HG02798 (cell line): ENCODE data around the gene CFDP1.

Source experiments
- ATAC-seq: cut with Tn5 transposase; IDR thresholded peaks from one replicate; pipeline ENCODE4 v1.9.1; 2021; ENCODE audit warnings: mild to moderate bottlenecking; ENCODE audit not compliant: unreplicated experiment, poor library complexity

Gene CFDP1

DNA sequence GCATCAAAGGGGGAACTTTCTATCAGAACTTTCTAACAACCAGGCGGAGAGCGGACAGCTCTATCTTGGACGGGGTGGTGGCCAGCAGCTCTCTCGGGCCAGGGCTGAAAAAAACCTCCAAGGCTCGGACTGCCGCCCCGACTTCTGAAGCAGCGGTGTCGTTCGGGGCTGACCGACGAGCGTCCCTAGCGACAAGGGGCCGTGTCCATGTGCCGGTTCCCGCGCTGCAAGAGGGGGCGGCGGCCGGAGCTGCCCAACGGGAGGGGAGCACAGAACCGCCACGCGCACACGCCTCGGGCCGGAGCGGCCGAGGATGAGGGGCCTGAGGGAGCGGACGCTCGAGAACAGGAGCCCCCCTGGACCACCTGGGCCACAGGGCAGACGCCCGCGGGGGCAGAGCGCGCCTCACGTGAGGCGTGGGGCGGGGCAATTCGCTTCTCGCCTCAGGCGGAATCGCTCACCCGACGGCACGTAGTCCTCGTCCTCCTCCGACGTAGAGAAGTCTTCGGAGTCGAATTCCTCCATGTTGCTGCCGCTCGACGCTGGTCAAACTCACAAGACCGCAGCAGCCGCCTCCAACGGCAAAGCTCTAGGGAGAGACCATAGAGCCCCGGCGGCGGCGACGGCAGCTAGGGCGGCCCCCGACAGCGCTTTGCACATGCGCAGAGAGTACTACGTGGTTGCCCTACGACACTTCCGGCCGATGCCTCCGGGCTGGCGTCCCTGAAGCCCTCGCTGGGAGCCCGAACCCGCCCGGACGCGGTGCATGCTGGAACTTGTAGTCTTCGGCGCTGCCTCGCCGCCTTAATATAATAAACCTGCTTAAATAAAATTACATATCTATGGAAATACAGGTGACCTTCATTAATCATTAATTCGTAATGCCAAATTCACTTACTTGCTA lies at the start of gene CFDP1:
CFDP1 (minus strand) TSS at position 676 of the 904 bp plus-strand sequence; CDS start at position 525, 151 bp downstream.
- ATAC-seq: peak; percentile 95

GRCh38 chr16:75482434-75483205 lies 49.3 kb upstream of the CFDP1 start:
- ATAC-seq: no peak

DNA sequence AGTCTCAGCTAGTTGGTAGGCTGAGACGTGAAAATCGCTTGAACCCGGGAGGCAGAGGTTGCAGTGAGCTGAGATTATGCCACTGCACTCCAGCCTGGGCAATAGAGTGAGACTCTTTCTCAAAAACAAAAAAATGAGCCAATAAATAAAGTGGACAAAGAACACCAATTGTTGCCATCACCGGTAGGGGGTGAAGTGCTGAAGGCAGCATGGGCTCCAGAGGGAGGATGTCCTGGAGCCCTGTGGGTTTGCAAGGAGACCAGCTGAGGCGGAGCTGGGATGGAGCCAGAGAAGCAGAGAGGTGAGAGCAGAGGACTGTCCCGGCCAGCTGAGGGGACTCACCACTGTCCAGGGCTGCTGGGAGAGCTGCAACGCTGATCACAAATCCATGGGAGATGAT lies 48.2 kb upstream of the CFDP1 start:
- ATAC-seq: no peak

DNA sequence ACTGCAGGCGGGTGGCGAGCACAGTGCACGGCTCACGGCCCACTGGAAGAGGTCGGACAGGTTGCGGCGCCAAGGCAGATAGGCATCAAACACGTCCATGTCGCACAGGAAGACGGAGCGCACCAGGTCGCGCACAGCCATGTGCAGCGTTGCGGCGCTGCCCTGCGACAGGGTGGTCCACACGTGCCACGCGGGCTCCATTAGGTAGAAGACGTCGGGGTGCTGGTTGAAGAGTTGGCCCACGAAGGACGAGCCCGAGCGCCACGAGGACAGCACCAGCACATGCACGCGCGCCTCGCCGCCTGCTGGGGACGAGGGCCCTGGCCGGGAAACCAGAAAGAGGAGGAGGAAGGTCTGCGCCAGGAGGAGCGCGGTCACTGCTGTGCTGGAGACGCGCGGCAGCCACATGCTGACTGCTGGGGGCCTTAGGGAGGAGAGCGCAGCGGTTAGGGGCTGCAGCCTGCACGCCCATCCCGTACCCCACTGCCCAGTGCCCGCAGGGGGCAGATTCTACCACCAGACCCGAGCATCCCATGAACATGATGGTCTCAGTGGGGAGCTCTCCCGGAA lies 46.2 kb upstream of the CFDP1 start:
- no peak for ATAC-seq

- ATAC-seq: no peak
These were observed 45.4 kb upstream of the CFDP1 start for GRCh38 chr16:75478480-75479345.

DNA sequence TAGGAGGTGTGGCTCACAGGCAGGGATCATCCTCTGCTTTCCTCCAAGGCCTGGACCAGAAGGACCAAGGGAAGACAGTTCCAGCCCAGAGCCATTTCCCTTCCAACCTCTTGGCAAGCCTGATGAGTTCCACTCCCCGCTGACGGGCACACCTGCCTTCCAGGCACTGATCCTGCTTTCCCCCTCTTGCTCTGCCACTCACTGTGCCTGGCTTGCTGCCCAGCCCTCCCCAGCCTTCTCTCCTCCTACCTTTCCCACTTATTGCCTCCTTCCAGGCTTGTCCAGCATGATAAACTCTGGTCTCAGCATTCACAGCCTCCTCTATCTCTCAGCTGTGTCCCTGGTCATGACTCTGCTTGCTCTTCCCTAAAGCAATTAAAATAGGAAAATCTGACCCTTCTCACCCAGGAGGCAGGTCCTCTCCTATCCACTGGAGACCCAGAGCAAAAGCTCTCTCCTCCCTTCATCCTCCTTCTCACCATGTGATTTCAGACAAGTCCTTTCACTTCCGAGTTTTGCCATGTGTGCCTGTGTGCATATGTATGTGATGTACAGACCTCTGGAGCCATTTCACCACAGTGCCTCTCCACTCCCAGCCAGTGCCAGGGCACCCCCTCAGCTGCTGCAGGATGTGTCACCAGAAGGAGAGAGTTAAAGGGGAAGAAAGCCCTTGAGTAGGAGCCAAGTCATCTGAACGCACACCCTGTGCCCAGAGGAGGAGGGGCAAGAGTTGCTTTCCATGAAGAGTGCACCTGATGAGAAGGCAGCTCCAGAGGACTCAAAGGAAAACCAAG lies 44.6 kb upstream of the CFDP1 start:
- ATAC-seq: no peak

- no peak for ATAC-seq
These were observed 43.5 kb upstream of the CFDP1 start for GRCh38 chr16:75476817-75477216.

DNA sequence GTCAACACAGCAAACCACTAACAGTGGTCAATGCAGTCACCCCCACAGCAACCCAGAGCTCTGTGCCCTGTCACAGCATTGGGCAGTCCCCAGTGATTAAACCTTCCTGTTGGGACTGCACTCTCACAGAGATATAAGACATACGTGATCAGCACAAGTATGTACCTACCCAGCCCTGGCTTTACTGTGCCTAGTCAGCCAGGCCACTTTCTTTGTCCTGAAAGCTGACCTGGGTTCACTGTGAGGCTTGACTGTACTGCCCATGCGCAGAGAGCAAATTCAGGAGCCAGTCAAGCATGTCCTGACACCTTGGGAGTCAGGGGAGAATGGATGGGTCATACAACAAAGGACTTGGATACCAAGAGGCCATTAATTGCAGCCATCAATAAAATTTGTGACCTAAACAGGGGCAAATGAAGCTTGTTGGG lies 42.1 kb upstream of the CFDP1 start:
- no peak for ATAC-seq

DNA sequence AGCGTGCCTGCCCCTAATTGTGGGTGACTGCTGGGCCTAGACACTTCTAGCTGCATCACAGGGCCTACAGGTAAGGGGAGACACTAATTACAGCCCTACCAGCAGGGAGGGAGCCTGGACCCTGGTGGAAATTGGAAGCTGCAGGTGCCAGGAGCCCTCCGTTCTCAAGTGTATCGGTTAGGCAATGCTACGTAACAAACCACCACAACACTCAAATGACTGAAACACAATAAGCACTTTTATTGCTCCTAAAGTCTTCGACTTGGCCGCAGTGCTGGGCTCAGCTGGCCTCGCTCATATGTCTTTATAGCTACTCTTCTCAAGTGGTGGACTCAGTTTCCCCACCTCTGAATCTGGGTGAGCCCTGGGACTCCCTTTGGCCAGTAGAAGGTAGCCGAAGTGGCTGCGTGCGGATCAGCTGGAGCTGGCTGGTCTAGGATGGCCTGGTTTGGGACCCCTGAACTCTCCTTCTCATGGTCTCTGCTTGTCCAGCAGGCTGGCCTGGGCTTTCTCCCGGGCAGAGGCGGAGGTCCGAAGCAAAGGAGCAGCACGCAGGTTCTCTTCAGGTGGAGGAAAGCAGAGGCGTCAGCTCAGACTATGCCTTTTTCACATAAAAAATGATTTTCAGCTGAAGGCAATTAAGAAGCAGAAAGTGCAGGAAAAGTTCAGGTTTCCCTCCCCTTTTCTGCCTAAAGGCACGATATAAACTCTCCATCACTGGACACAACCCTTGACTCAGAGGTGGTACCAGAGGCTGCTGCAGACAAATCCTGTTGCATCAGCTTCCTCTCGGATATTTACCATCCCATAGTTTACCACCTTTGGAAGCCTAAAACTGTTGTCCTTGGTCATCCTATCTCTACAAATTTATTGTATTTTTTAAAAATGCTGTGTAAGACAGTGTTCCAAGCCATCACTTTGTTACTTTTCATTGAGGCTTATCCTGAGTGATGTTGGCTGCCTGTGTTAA lies 39.9 kb upstream of the CFDP1 start:
- ATAC-seq: no peak

DNA sequence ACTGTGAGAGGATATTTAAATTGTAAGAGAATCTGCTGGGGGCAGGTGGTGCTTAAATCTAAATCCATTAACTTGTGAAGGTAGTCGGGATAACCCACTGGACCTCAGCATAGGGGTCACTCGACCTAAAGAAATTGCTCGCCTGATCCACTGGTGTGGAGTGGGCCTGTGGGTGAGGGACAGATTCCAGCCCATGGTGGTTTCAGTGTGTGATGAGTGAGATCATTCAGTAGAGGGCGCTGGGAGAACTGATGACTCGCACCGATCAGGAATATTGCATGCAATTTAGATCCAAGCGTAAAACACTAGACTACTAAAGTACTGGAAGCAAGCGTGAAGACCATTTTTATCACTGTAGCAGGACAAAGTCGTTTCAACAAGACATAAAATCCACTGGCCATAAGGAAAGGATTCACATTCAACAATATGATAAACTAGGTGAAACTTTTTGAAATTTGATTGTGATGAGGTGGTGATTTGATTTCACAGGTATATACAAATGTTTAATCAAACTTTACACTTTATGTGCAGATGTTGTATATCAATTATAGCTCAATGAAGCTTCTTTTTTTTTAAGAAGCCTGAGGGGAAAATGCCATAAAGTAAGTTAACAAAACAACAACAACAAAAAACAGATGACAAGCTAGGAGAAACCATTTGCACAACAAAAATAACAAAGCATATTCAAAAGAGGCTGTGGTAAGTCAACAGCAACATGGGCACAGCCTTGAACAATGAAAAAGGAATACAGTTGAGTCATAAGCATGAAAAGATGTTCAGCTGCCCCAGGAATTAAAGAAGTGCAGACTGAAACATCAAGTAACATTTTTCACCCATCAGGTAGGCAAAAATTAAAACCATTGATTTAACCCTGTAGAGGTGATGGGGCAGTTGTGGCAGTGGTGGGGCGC lies 38.7 kb upstream of the CFDP1 start:
- ATAC-seq: peak; percentile 86

DNA sequence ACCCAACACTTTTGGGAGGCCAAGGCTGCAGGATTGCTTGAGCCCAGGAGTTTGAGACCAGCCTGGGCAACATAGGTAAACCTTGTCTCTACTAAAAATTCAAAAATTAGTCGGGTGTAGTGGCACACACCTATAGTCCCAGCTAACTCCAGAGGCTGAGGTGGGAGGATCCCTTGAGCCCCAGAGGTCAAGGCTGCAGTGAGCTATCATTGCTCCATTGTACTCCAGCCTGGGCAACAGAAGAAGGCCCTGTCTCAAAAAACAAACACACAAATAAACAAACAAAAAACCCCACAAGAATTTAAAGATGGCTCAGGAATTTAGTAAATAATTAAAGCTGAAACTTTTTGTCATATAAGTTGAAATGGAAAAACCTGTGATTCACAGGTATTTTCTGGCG lies 33.5 kb upstream of the CFDP1 start:
- no peak for ATAC-seq

DNA sequence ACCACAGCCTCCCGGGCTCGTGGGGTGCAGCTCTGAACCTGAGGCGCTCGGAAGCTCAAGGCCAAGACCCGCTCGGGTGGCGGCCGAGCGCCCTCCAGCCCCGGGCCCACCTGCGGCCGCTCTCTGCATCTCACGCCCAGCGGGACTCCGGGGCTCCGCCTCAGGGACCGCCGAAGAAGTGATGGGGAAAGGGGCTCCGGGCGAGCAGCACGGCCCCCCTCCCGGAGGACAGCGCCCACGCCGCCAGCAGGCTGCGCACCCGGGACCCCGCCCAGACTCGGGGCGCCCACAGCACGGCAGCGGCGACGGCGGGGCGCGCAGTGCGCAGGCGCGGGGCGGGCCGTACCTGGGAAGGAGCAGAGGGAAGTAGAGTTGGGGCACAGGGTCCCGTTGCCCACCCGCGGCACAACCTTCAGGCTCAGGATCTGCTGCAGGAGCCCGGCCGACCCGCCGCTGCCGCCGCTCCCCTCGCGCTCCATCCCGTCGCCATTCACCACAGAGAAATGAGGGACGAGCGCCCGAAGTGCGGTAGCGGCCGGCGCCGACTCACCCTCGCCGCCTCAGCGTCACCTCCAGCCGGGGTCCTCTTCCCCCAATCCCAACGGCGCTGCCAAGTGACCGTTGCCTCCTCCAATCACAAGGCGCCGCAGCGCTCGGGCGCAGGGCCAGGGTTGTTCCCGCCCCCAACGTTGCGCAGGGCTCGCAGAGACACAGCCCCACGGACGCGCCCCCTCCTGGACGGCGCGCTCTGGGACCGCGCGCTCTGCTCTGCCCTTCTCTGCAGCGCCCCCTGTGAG lies 31.0 kb upstream of the CFDP1 start, which contains the start of gene TMEM170A:
TMEM170A (minus strand) TSS at position 568 of the 797 bp plus-strand sequence; CDS start at position 479, 89 bp downstream.
- peak; percentile 94 for ATAC-seq

DNA sequence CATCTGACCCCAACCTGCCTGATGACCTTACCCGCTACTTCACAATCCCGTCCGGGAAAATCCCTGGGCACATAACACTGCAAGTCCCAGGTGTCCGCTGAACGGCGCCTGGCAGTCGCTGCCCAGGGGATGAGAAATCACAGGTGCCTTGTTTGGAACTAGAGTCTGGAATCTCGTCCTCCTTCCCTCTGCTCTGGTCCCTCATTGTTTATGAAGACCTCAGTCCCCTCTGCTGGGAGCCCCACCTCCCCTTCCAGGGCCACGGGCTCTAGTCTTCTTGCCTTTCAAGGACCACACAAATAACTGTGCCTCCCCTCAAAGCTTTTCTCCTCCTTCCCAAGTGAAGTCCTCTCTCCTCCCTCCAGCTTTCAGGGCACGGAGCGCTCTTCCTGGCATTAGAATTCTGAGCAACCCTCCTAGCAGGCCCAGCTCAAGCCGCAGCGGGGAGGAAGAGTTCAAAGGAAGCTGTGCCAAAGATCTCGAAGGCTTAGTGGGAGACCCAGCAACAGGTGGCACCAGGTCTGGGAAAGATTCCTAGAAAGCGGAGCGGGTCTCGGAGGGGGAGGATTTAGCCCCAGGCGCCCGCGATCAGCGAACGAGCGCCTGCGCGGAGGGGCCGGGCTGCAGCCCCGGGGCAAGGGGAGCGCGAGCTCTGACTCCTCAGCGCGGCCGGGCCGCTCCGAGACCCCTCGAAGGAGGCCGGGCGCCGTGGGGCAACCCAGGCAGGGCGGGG lies 30.3 kb upstream of the CFDP1 start:
- peak; percentile 15 for ATAC-seq

- peak; percentile 16 for ATAC-seq
These were observed 29.5 kb upstream of the CFDP1 start for GRCh38 chr16:75462806-75463205.

GRCh38 chr16:75461575-75461974 lies 28.3 kb upstream of the CFDP1 start:
- no peak for ATAC-seq

DNA sequence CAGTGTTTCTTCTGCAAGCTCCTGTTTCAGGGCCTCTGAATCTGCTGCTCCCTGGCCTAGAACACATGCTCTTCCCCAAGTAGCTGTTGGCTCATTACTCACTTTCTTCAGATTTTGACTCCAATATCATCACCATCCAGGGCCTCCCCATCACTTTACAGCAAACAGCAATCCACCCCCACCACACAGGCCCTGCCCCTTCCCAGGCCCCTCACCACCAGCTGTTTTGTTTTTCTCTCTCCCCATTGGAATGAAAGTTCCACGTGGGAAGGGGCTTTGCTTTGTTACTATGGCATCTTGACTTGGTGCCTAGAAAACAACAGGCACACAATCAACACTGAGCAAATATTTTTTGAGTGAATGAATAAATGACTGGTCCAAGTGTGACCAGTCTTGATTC lies 27.1 kb upstream of the CFDP1 start:
- no peak for ATAC-seq
